Neural cell (in vitro differentiated cells): ENCODE results near the gene MXRA7.

Experiments
- CTCF ChIP-seq: fragments of 450-650 bp; IDR thresholded peaks from 2 replicates; pipeline ENCODE4 v1.5.1; 2014; ENCODE audit warnings: antibody characterized with exemption, mild to moderate bottlenecking, moderate library complexity; ENCODE audit not compliant: poor library complexity, severe bottlenecking
- EZH2 ChIP-seq: fragments of 200-600, 300-800 bp; shearing (Covaris generic), sonication (generic); IDR thresholded peaks from 2 replicates; pipeline ENCODE4 v1.6.1; 2014; ENCODE audit warnings: antibody characterized with exemption, low read length, borderline replicate concordance, mild to moderate bottlenecking; ENCODE audit not compliant: insufficient read depth, poor library complexity, severe bottlenecking

GRCh38 chr17:76727745-76728456 is 17.1 kb upstream of the MXRA7 start:
- no peak for TF ChIP-seq CTCF
- TF ChIP-seq EZH2, result no peak
